C4-2B (cell line): ENCODE results near the gene MDM4.
A peak's percentile ranks its signal among the peaks of the same experiment; 100 is the strongest.

Source experiments
- CTCF ChIP-seq: fragments of 450-650 bp; conservative IDR thresholded peaks from 2 replicates; pipeline ENCODE4 v1.5.1; 2017; ENCODE audit warnings: mild to moderate bottlenecking
- ZFX ChIP-seq: fragments of 450-650 bp; IDR thresholded peaks from 2 replicates; pipeline ENCODE4 v1.6.1; 2017

GRCh38 chr1:204494281-204495077 is 21.7 kb upstream of the MDM4 start, which contains the start of gene PIK3C2B:
- TF ChIP-seq CTCF (peak; percentile 75), ZFX (peak; percentile 50; the same call in 1 of the 2 replicates)
